Ascending aorta (tissue), 2 donors: ENCODE measurements around the gene MYD88. TPM values are rescaled to one million over a fixed set of nuclear protein-coding genes. Genes with fewer than 3 reads are reported as not detected.

ENCODE experiments used
- DNase-seq, 2 donors: peaks; one replicate each; pipeline ENCODE4 v3.0.0-alpha.2; 2019; ENCODE audit warnings: low spot score in 2 of 2
- H3K27ac ChIP-seq, 2 donors: fragments of 200-600 bp; sonication (generic); one replicate each; pipeline ENCODE4 v1.5.1; 2016 to 2017; ENCODE audit warnings: mild to moderate bottlenecking in 1 of 2
- H3K27me3 ChIP-seq: fragments of 200-600 bp; sonication (generic); one replicate; pipeline ENCODE4 v1.5.1; 2017
- H3K36me3 ChIP-seq, 2 donors: fragments of 200-600 bp; sonication (generic); one replicate each; pipeline ENCODE4 v1.5.1; 2016
- H3K4me1 ChIP-seq, 2 donors: fragments of 200-600 bp; sonication (generic); one replicate each; pipeline ENCODE4 v1.5.1; 2016 to 2017; ENCODE audit warnings: mild to moderate bottlenecking in 1 of 2
- H3K4me3 ChIP-seq, 2 donors: fragments of 200-600 bp; sonication (generic); one replicate each; pipeline ENCODE4 v1.5.1; 2016 to 2017; ENCODE audit warnings: mild to moderate bottlenecking in 1 of 2
- H3K9me3 ChIP-seq, 2 donors: fragments of 200-600 bp; sonication (generic); one replicate each; pipeline ENCODE4 v1.5.1; 2016
- intact Hi-C: fragments of 100-400 bp; cut with DNase I; formaldehyde crosslinking; loops from one replicate; pipeline ENCODE4 v1.15.1; 2023
- total RNA-seq: library from RNA; depleted of rRNA; stranded (reverse); fragments of >200 nt; gene quantifications from one replicate; pipeline ENCODE4 v1.1.0, GENCODE V29; 2016
- TF ChIP-seq, protein P1 (sequence below), 3 experiments: fragments of 200-600 bp in 2 of 3; fragments of 450-650 bp in 1 of 3; sonication (generic) in 2 of 3; IDR thresholded peaks; one replicate each; pipeline ENCODE4 v1.5.1; 2016 to 2019; ENCODE audit warnings: antibody characterized with exemption in 3 of 3, mild to moderate bottlenecking in 1 of 3, moderate library complexity in 1 of 3

Gene MYD88
- total RNA-seq, 1 donor from 2014 or later: 38.8 TPM

DNA sequence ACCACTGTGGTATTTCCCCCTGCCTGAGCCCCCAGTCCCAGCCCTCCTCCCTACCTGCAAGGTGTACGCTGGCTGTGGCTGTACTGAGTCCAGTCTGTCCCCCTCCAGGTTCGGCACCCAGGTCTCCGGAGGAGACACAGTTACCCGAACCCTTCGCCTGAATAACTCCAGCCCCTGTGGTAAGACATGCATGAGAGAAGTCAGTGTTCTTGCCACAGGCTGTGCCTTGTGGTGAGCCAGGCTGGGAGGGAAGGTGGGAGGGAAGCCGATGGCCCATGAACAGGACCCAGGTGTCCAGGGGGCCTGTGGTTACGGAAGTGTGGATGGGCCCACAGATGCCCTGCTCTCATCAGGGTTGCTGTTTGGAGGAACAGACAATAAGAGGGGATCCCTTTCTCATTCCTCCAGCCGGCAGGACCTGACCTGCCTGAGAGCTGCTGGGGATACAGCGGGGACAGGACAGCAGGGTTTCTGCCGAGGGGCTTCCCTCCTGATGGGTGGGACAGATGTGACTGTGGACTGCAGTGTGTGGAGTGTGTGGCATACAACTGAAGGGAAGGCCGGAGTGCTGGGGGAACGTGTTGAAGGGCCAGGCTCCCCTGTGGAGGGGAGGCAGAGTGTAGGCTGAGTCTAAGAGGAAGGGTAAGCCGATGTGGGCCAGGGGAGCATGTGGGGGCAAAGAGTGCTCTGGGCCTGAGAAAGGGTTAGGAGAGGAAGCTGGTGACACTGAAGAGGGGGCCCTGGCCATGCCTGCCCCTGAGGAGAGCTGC, 23.4 kb upstream of the MYD88 start:
- no peak overlapping the region for H3K4me3 ChIP-seq
- TF ChIP-seq, protein P1, sequence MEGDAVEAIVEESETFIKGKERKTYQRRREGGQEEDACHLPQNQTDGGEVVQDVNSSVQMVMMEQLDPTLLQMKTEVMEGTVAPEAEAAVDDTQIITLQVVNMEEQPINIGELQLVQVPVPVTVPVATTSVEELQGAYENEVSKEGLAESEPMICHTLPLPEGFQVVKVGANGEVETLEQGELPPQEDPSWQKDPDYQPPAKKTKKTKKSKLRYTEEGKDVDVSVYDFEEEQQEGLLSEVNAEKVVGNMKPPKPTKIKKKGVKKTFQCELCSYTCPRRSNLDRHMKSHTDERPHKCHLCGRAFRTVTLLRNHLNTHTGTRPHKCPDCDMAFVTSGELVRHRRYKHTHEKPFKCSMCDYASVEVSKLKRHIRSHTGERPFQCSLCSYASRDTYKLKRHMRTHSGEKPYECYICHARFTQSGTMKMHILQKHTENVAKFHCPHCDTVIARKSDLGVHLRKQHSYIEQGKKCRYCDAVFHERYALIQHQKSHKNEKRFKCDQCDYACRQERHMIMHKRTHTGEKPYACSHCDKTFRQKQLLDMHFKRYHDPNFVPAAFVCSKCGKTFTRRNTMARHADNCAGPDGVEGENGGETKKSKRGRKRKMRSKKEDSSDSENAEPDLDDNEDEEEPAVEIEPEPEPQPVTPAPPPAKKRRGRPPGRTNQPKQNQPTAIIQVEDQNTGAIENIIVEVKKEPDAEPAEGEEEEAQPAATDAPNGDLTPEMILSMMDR (IDR thresholded peaks at IDR 0.05): no peak
- intact Hi-C loops: loop anchor here (5.0 kb wide), 2 partner anchors 232 to 362 kb away; partner anchors contain the start of gene XYLB

DNA sequence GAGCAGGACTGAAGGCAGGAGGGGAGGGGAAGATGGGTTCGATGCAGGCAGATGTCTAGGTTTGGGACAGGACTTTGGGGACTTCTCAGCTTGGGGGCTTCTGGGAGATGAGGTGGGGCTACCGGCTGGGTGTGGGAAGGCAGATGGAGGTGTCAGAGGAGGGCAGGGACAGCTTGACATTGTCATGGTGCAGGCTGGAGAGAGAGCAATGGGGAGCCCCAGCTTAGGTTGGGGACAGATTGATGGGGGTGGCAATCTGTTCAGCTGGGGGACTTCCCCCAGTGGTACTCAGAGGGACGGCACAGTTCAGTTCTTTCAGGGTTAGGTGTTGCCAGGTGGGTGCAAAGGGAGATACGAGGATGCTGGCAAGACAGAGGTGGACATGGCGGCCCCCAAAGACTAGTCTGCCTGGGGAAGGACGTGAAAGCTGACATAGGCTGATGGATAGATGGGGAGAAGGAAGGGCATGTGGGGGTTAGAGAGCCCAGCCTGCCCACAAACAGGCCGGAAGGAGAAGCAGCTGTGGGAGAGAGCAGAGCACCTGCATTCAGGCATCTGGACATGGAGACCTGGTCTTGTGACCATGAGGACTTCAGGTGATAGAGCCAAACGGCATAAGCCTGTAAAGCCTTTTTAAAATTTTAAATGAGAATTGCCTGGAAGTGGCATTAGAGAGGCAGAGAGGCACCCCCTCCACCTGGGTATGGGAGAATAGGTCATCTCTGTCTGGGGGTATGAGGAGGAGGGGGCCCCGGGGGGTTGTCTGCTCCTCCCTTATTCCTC, 22.6 kb upstream of the MYD88 start:
- peaks cover 0 to 10% of the 10 kb centered on the region in 2 donors for H3K36me3 ChIP-seq
- TF ChIP-seq, protein P1 (IDR thresholded peaks at IDR 0.05): no peak
- H3K4me3 ChIP-seq: no peak overlapping the region
- H3K27ac ChIP-seq: no peak overlapping the region
- intact Hi-C loops: loop anchor here (5.0 kb wide), 2 partner anchors 231 to 361 kb away; partner anchors contain the start of gene XYLB
- H3K27me3 ChIP-seq: no peaks in the 10 kb centered on the region
- no peaks in the 10 kb centered on the region for H3K4me1 ChIP-seq
- H3K9me3 ChIP-seq: no peaks in the 10 kb centered on the region
- DNase-seq: peak in 1 of 2 donors; percentile 55

More for the DNA sequence above, 23.4 kb upstream of the MYD88 start:
- Histone ChIP-seq H3K4me1 (no peaks in the 10 kb centered on the region), H3K27ac (no peak overlapping the region), H3K27me3 (no peaks in the 10 kb centered on the region), H3K9me3 (no peaks in the 10 kb centered on the region), H3K36me3 (peaks cover 0 to 3% of the 10 kb centered on the region in 2 donors)
- DNase-seq: peak in 1 of 2 donors; percentile 52

DNA sequence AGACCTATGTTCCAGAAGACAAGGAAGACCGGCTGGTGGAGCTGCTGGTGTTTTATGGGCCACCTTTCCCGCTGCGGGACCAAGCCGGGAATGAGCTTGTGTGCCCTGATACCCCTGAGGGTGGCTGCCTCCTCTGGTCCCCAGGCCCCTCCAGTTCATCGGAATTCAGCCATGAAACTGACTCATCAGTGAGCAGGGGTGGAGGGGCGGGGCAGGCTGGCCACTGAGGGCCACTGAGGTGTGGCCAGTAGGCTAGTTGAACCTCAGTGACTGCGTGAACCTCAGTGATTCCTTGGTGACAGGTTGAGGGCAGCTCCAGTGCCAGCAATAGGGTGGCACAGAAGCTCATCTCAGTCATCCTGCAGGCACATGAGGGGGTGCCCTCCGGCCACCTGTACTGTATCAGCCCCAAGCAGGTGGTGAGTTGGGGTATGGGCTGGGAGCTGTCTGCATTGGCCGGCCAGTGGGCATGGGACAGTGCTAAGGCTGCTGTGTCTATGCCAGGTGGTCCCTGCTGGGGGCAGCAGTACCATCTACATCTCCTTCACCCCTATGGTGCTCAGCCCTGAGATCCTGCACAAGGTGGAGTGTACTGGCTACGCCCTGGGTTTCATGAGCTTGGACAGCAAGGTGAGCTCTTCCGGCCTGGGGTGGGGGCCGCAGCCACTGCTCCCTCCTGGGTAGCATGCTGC, 21.8 kb upstream of the MYD88 start:
- intact Hi-C loops: loop anchor here (5.0 kb wide), 2 partner anchors 231 to 361 kb away; partner anchors contain the start of gene XYLB
- DNase-seq: peak in 1 of 2 donors; percentile 50
- TF ChIP-seq, protein P1 (IDR thresholded peaks at IDR 0.05): no peak

DNA sequence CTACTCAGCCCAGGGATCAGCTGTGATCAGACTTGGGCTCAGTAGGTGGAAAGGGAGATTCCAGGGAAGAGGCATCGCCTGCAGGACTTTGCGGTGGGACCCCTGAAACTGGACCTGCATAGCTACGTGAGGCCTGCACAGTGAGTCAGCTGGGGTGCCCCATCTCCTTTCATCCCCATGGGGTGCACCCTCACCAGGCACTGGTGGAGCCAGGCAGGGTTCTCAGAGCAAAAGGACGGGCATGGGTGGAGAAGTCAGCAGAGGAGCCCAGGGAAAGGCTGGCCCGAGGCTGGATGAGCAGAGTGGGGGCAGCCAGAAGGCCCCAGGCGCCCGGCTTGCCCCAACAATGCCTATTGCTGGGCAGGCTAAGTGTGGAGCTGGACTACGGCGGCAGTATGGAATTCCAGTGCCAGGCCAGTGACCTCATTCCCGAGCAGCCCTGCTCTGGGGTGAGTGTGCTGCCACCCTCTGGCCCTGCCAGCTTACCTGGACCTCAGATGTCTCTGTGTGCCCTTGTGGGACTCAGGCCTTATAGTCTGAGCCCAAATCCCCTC, 21.2 kb upstream of the MYD88 start:
- no peaks in the 10 kb centered on the region for H3K4me1 ChIP-seq
- DNase-seq: peak in 1 of 2 donors; percentile 64
- H3K4me3 ChIP-seq: no peak overlapping the region
- H3K27me3 ChIP-seq: no peaks in the 10 kb centered on the region
- intact Hi-C loops: loop anchor here (5.0 kb wide), 2 partner anchors 230 to 360 kb away; partner anchors contain the start of gene XYLB
- H3K9me3 ChIP-seq: no peaks in the 10 kb centered on the region
- TF ChIP-seq, protein P1 (IDR thresholded peaks at IDR 0.05): peak in 1 of 3 experiments; percentile 15
- H3K36me3 ChIP-seq: peaks cover 6 to 24% of the 10 kb centered on the region in 2 donors
- no peak overlapping the region for H3K27ac ChIP-seq

More for the DNA sequence above, 21.8 kb upstream of the MYD88 start:
- H3K27me3 ChIP-seq: no peaks in the 10 kb centered on the region
- H3K27ac ChIP-seq: no peak overlapping the region
- H3K9me3 ChIP-seq: no peaks in the 10 kb centered on the region
- H3K36me3 ChIP-seq: peaks cover 0 to 18% of the 10 kb centered on the region in 2 donors
- no peak overlapping the region for H3K4me3 ChIP-seq
- no peaks in the 10 kb centered on the region for H3K4me1 ChIP-seq
